Neural crest cell (in vitro differentiated cells): ENCODE data around the gene HTR2A. TPM values are rescaled to one million over a fixed set of nuclear protein-coding genes. Genes with fewer than 3 reads are reported as not detected.

Experiments used
- DNase-seq: peaks from one replicate; pipeline ENCODE4 v3.0.0; 2021; ENCODE audit warnings: low read depth, mixed read lengths, low spot score
- H3K27ac Mint-ChIP-seq: one replicate; pipeline ENCODE4 v1.8.0; 2021; ENCODE audit warnings: mild to moderate bottlenecking, mixed read lengths; ENCODE audit not compliant: unreplicated experiment
- H3K27me3 Mint-ChIP-seq: 2 replicates; pipeline ENCODE4 v1.8.0; 2021; ENCODE audit warnings: low read depth, mild to moderate bottlenecking, mixed read lengths
- H3K36me3 Mint-ChIP-seq: 2 replicates; pipeline ENCODE4 v1.8.0; 2021; ENCODE audit warnings: low read depth, mild to moderate bottlenecking, mixed read lengths
- H3K4me1 Mint-ChIP-seq: 2 replicates; pipeline ENCODE4 v1.8.0; 2021; ENCODE audit warnings: mixed read lengths
- H3K4me3 Mint-ChIP-seq: one replicate; pipeline ENCODE4 v1.8.0; 2021; ENCODE audit warnings: mild to moderate bottlenecking, mixed read lengths
- H3K9me3 Mint-ChIP-seq: 2 replicates; pipeline ENCODE4 v1.8.0; 2021; ENCODE audit warnings: mixed read lengths
- total RNA-seq: library from RNA; stranded (reverse); gene quantifications from 2 replicates; pipeline ENCODE4 v1.2.1, GENCODE V29; 2021
- TF ChIP-seq, protein P1 (sequence below): fragments of 200-600 bp; sonication (generic); conservative IDR thresholded peaks from 2 replicates; pipeline ENCODE4 v1.5.0; 2021; ENCODE audit warnings: antibody characterized with exemption, mild to moderate bottlenecking

Gene HTR2A
- total RNA-seq, 1 donor from 2014 or later = 0.30 TPM

DNA sequence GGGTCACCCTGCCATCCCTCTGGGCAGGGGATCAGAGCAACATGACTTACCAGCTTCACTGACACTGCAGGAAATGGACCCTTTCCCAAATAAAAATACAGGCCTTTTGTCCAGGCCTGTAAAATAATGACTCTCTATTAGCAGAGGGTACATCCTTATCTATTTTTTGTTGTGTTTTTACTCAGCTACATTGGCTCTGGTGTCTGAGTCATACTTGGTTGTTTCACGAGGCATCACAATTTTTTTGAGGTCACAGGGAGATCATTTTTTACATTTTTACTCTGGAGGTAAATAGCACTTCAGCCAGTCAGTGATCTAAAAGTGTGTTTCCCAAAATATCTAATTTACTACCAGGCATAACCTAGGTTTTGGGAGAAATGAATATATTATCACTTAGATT is 6.9 kb upstream of the HTR2A start:
- Mint-ChIP-seq H3K9me3 (no peaks in the 10 kb centered on the region), H3K36me3 (no peaks in the 10 kb centered on the region), H3K4me1 (peaks cover 6% of the 10 kb centered on the region), H3K4me3 (no peak overlapping the region), H3K27me3 (peaks cover 4% of the 10 kb centered on the region), H3K27ac (no peak overlapping the region)
- TF ChIP-seq, protein P1, sequence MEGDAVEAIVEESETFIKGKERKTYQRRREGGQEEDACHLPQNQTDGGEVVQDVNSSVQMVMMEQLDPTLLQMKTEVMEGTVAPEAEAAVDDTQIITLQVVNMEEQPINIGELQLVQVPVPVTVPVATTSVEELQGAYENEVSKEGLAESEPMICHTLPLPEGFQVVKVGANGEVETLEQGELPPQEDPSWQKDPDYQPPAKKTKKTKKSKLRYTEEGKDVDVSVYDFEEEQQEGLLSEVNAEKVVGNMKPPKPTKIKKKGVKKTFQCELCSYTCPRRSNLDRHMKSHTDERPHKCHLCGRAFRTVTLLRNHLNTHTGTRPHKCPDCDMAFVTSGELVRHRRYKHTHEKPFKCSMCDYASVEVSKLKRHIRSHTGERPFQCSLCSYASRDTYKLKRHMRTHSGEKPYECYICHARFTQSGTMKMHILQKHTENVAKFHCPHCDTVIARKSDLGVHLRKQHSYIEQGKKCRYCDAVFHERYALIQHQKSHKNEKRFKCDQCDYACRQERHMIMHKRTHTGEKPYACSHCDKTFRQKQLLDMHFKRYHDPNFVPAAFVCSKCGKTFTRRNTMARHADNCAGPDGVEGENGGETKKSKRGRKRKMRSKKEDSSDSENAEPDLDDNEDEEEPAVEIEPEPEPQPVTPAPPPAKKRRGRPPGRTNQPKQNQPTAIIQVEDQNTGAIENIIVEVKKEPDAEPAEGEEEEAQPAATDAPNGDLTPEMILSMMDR = no peak
- DNase-seq = no peak

DNA sequence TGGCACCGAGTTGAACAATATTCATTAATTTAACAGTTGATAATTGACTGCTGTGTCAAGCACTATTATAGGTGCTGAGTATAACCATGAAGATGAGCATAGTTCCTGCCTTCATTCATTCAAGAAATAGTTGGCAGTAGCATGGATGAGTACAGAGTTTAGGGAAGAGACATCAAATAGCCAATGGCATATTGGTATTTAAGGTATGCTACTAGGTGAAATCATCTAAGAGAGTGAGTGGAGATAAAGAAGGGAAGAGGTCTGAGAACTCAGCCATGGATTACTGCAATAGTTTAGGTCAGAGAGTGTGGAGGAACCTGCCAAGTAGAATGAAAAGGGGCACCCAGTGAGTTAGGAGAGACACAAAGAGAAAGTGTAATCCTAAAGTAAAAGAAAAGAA is 4.9 kb upstream of the HTR2A start:
- Mint-ChIP-seq H3K4me1 (peaks cover 10% of the 10 kb centered on the region), H3K36me3 (no peaks in the 10 kb centered on the region), H3K4me3 (no peak overlapping the region), H3K27ac (no peak overlapping the region), H3K27me3 (peaks cover 4% of the 10 kb centered on the region), H3K9me3 (no peaks in the 10 kb centered on the region)
- TF ChIP-seq, protein P1 = no peak
- no peak for DNase-seq

DNA sequence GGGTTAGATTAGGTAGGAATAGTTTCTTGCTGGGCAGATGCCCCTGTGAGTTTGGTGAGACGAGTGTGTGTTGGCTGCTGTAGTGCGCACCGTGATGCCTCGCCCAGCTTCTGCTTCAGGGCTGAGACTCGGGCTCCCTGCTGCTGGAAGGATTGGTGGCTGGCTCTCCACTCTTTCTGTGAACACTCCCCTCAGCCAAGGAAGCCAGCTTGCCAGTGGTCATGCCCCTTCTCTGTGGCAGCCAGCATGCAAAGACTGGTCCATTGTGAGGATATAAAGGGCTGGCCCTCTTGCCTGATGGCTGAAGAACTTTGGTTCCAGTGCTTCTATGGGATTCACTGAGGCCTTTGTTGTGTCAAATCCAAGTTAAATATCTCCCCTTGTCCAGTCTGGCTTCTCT is 2.9 kb upstream of the HTR2A start:
- no peak overlapping the region for H3K4me3 Mint-ChIP-seq
- H3K27ac Mint-ChIP-seq = no peak overlapping the region
- DNase-seq = no peak
- H3K36me3 Mint-ChIP-seq = no peaks in the 10 kb centered on the region
- TF ChIP-seq, protein P1 = no peak
- H3K9me3 Mint-ChIP-seq = no peaks in the 10 kb centered on the region
- peaks cover 18% of the 10 kb centered on the region for H3K27me3 Mint-ChIP-seq
- peaks cover 28% of the 10 kb centered on the region for H3K4me1 Mint-ChIP-seq

DNA sequence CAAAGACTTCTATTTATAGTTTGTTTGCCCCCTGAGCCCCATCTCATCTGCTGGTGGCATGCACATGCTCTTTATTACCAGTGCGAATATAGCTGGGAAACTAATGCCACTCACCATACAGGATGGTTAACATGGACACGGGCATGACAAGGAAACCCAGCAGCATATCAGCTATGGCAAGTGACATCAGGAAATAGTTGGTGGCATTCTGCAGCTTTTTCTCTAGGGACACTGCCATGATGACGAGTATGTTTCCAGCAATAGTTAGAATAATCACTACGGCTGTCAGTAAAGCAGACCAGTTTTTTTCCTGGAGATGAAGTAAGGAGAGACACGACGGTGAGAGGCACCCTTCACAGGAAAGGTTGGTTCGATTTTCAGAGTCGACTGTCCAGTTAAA is 1.5 kb downstream of the HTR2A start:
- TF ChIP-seq, protein P1 = no peak
- H3K4me3 Mint-ChIP-seq = peak overlapping the region; percentile 47
- DNase-seq = no peak
- H3K27ac Mint-ChIP-seq = no peak overlapping the region
- no peaks in the 10 kb centered on the region for H3K36me3 Mint-ChIP-seq
- H3K4me1 Mint-ChIP-seq = peaks cover 39% of the 10 kb centered on the region
- H3K27me3 Mint-ChIP-seq = peaks cover 53% of the 10 kb centered on the region
- no peaks in the 10 kb centered on the region for H3K9me3 Mint-ChIP-seq

DNA sequence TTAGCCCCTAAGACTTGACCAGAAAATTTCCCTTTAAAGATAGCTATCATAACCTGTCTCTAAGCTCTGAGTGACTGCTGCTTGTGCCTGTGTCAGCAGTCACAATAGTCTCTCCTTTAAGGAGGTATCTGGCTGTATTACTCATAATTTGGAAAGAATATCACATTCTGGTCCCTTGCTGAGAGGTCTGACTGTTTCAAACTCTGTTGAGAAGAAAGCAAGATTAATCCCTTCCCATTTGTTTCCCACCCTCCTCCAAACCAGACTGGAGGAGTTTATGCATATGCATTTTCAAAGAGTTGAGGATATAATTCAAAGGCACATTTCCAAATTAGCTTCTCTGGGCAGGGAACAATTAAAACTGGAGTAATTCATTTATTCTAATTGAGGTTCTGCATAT is 2.3 kb downstream of the HTR2A start:
- H3K27me3 Mint-ChIP-seq = peaks cover 58% of the 10 kb centered on the region
- TF ChIP-seq, protein P1 = no peak
- no peak overlapping the region for H3K27ac Mint-ChIP-seq
- H3K4me3 Mint-ChIP-seq = peak overlapping the region; percentile 86
- H3K4me1 Mint-ChIP-seq = peaks cover 33% of the 10 kb centered on the region
- H3K36me3 Mint-ChIP-seq = no peaks in the 10 kb centered on the region
- no peaks in the 10 kb centered on the region for H3K9me3 Mint-ChIP-seq
- no peak for DNase-seq
